Thyroid gland (tissue), 4 donors: ENCODE results near the gene CPE. TPM values are rescaled to one million over a fixed set of nuclear protein-coding genes. Genes with fewer than 3 reads are reported as not detected.

ENCODE experiments used
- DNase-seq, 2 donors: peaks; one replicate each; pipeline ENCODE4 v3.0.0-alpha.2; 2019
- H3K27ac ChIP-seq, 3 donors: fragments of 200-600 bp; sonication (generic); 1 replicate in 2 of 3; 2 replicates in 1 of 3; pipeline ENCODE4 v1.5.1; 2016 to 2019; ENCODE audit warnings: mild to moderate bottlenecking in 1 of 3, moderate library complexity in 1 of 3
- H3K27me3 ChIP-seq: fragments of 200-600 bp; sonication (generic); one replicate; pipeline ENCODE4 v1.5.1; 2019
- H3K36me3 ChIP-seq, 2 donors: fragments of 200-600 bp; sonication (generic); one replicate each; pipeline ENCODE4 v1.5.1; 2016 to 2019
- H3K4me1 ChIP-seq, 2 donors: fragments of 200-600 bp; sonication (generic); one replicate each; pipeline ENCODE4 v1.5.1; 2017 to 2019
- H3K4me3 ChIP-seq, 3 donors: fragments of 200-600 bp; sonication (generic); replicated peaks in 1 of 3; 1 replicate in 2 of 3; 2 replicates in 1 of 3; pipeline ENCODE4 v1.5.1; 2016; ENCODE audit warnings: mild to moderate bottlenecking in 1 of 3
- H3K9me3 ChIP-seq: fragments of 200-600 bp; sonication (generic); one replicate; pipeline ENCODE4 v1.5.1; 2017
- POLR2A ChIP-seq, 2 donors: fragments of 450-650 bp; IDR thresholded peaks; one replicate each; pipeline ENCODE4 v1.6.1; 2017; ENCODE audit warnings: antibody characterized with exemption in 2 of 2, mild to moderate bottlenecking in 2 of 2, moderate library complexity in 1 of 2
- WGBS, 2 donors: methylation state at CpG; one replicate each; pipeline ENCODE4 v1.1.5; 2017; 5-methylcytosine and 5-hydroxymethylcytosine counted together
- intact Hi-C: fragments of 100-400 bp; cut with DNase I; formaldehyde crosslinking; loops from one replicate; pipeline ENCODE4 v1.15.1; 2023
- microRNA counts, 2 donors: library from miRNA; unstranded; fragments of <30 nt; microRNA quantifications; one replicate each; lab custom pipeline; 2016 to 2017
- microRNA-seq: library from miRNA; unstranded; fragments of <30 nt; microRNA quantifications from one replicate; pipeline ENCODE4, GENCODE V29; 2016
- small RNA-seq: library from RNA; depleted of rRNA; stranded (forward); fragments of <200 nt; gene quantifications from one replicate; pipeline ENCODE3, GENCODE V24; 2016
- total RNA-seq, 4 donors: library from RNA; depleted of rRNA; stranded (reverse); fragments of >200 nt; gene quantifications; one replicate each; pipeline ENCODE4 v1.2.3, GENCODE V29; 2016
- TF ChIP-seq, protein P1 (sequence below), 6 experiments: fragments of 200-600 bp in 3 of 6; fragments of 450-650 bp in 3 of 6; sonication (generic) in 3 of 6; IDR thresholded peaks; one replicate each; pipeline ENCODE4 v1.5.1; 2016 to 2019; ENCODE audit warnings: antibody characterized with exemption in 6 of 6, mild to moderate bottlenecking in 2 of 6, inconsistent platforms in 1 of 6, moderate library complexity in 1 of 6

CPE gene
- total RNA-seq, 4 donors from 2014 or later = 159 to 334 (median 309) TPM

DNA sequence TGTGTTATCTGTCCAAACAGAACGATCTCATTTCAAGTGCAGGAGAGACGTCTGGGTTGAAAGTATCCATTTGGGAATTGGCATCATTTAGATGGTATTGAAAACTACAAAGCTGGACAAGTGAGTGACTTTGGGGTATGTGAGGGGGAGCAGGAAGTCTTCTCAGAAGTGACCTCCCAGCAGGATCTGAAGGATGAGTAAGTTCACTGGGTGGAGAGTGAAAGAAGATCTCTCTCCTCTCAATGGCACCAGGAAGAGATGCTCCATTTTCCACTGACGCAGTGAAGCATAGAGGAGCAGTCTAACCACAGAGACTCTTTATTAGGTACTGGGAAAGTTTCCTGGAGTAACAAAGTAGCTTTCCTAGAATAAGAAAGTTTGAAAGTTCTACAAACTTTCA lies 161.0 kb downstream of the CPE start:
- Histone ChIP-seq H3K36me3 (no peaks in the 10 kb centered on the region), H3K27me3 (no peaks in the 10 kb centered on the region), H3K4me1 (no peaks in the 10 kb centered on the region), H3K27ac (no peak overlapping the region), H3K4me3 (no peak overlapping the region), H3K9me3 (no peaks in the 10 kb centered on the region)
- TF ChIP-seq, protein P1, sequence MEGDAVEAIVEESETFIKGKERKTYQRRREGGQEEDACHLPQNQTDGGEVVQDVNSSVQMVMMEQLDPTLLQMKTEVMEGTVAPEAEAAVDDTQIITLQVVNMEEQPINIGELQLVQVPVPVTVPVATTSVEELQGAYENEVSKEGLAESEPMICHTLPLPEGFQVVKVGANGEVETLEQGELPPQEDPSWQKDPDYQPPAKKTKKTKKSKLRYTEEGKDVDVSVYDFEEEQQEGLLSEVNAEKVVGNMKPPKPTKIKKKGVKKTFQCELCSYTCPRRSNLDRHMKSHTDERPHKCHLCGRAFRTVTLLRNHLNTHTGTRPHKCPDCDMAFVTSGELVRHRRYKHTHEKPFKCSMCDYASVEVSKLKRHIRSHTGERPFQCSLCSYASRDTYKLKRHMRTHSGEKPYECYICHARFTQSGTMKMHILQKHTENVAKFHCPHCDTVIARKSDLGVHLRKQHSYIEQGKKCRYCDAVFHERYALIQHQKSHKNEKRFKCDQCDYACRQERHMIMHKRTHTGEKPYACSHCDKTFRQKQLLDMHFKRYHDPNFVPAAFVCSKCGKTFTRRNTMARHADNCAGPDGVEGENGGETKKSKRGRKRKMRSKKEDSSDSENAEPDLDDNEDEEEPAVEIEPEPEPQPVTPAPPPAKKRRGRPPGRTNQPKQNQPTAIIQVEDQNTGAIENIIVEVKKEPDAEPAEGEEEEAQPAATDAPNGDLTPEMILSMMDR (IDR thresholded peaks at IDR 0.05) = no peak
- TF ChIP-seq POLR2A (IDR thresholded peaks at IDR 0.05) = no peak
- intact Hi-C loops = loop anchor here (5.0 kb wide), 2 partner anchors 538 to 552 kb away; no protein-coding TSS in a partner anchor
- no peak for DNase-seq
- WGBS, 2 donors = 74 to 80% methylated on average over 3 of the region's 3 CpGs

DNA sequence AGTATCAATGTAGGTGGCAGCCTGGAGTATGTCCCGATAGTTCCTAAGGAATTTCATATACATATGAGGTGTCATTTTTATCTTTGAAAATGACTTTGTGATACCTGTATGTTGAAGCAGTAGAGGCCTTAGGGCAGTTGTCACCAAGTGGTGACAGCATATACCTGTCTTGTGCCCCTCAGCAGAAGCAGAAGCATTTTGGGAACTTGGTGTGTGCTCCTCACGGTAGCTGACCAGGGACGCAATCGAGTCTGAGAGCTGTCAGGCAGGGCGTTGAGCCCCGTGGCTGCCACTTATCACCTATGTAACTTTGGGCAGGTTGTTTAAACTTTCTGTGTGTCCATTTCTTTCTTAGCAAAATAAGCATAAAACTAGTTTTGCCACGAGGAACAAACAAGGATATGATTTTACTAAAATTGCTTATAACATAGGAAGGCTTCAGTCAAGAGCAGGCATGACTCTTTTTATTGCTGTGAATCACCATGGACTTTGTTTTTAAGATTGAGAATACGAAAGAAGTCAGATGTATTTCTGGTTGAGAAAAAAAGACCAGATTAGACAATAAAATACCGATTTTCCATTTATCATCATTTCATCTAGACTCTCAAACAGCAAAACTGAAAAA lies 161.5 kb downstream of the CPE start:
- 86% methylated on average over 9 of the region's 9 CpGs for whole genome bisulfite sequencing, 2 donors
- TF ChIP-seq, protein P1 (IDR thresholded peaks at IDR 0.05) = no peak
- no peak for TF ChIP-seq POLR2A (IDR thresholded peaks at IDR 0.05)
- intact Hi-C loops = no loop called here

DNA sequence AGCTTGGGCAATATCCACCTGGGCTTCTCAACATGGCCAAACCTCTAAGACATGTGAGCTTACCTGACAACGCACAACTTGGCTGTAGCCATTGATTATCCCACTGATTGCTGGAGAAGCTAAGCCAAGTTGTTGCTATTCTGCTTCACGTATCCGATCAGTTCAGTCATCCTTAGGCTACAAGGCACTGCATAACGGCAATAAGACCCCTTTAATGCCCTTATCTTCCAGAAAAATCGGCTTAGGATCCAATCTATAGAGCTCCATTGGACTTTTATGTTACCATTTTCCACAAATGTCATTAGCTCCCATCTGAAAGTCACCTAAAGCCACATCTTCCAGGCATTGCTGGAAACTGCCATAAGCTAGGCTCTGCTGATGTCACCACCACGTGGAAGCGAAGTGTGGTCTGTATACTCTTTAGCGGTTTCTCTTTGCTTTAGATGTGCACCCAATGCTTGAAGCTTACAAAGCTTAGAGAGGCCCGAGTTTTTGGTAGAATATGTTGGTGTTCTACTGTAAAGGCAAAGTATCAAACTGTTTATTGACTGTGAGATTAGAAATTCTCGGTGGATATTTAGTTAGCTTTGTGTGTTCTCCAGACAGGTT lies 163.1 kb downstream of the CPE start:
- H3K27me3 ChIP-seq = no peaks in the 10 kb centered on the region
- intact Hi-C loops = no loop called here
- no peaks in the 10 kb centered on the region for H3K36me3 ChIP-seq
- H3K4me1 ChIP-seq = no peaks in the 10 kb centered on the region
- WGBS, 2 donors = 94 to 98% methylated on average over 10 of the region's 10 CpGs
- no peaks in the 10 kb centered on the region for H3K9me3 ChIP-seq
- DNase-seq = no peak
- TF ChIP-seq, protein P1 (IDR thresholded peaks at IDR 0.05) = no peak
- H3K4me3 ChIP-seq = no peak overlapping the region
- no peak overlapping the region for H3K27ac ChIP-seq

More for the DNA sequence above, 161.5 kb downstream of the CPE start:
- Histone ChIP-seq H3K27ac (no peak overlapping the region), H3K4me1 (no peaks in the 10 kb centered on the region), H3K36me3 (no peaks in the 10 kb centered on the region), H3K4me3 (no peak overlapping the region), H3K27me3 (no peaks in the 10 kb centered on the region), H3K9me3 (no peaks in the 10 kb centered on the region)
- DNase-seq = no peak

DNA sequence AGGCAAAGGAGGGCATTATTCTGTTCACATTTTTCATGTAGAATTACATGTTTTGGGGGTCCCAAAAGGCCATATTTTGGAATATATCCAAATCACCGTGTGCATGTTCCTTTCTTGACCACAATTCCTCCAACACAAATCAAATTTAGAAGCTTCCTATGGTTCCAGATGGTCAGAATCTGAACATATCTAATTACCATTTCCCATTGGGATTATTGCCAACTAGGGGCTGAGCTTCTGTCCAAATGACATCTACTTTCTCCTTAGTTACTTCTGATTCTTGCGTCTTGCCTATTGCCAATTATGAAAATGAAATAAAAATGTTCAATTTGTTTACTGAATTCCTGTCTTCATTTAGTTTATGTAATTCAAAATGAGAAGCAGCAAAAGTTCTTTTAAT lies 163.7 kb downstream of the CPE start:
- H3K4me3 ChIP-seq = no peak overlapping the region
- DNase-seq = no peak
- H3K27me3 ChIP-seq = no peaks in the 10 kb centered on the region
- WGBS, 2 donors = 74 to 77% methylated on average over 2 of the region's 2 CpGs
- no peak overlapping the region for H3K27ac ChIP-seq
- H3K4me1 ChIP-seq = no peaks in the 10 kb centered on the region
- intact Hi-C loops = no loop called here
- no peaks in the 10 kb centered on the region for H3K9me3 ChIP-seq
- TF ChIP-seq, protein P1 (IDR thresholded peaks at IDR 0.05) = no peak
- TF ChIP-seq POLR2A (IDR thresholded peaks at IDR 0.05) = no peak
- H3K36me3 ChIP-seq = no peaks in the 10 kb centered on the region

MicroRNAs within 50 kb of the gene (microRNA counts, 767-probe panel; counts per million panel counts)
- 0 to 2,244 counts per million in 2 donors for microRNA hsa-miR-578 (lab: Ali Mortazavi, UCI)

Small RNA genes lying within 50 kb of the gene (microRNA-seq; reads per million reads assigned to microRNA genes)
- gene MIR578 = not detected

Small RNA genes lying within 50 kb of the gene (small RNA-seq; reads per million reads assigned to genes)
- gene MIR578 = not detected
- gene SCGB1D5P = not detected

Other genes starting within 250 kb of the CPE start
- gene KLHL2, start 171.4 kb upstream of the CPE start, total RNA-seq = 10 to 100 TPM; 30.9 to 45.2 (median 35.8) TPM
- 10 to 100 TPM; 27.7 to 39.7 (median 32.7) TPM for gene MSMO1, start 51.3 kb upstream of the CPE start, total RNA-seq